IPS-20b (cell line): ENCODE measurements around the gene TNS1.

ENCODE experiments used
- H3K27ac ChIP-seq: one replicate; pipeline ENCODE4 v1.5.1; 2013; ENCODE audit warnings: low read length
- H3K27me3 ChIP-seq: 2 replicates; pipeline ENCODE4 v1.6.1; 2013; ENCODE audit warnings: mild to moderate bottlenecking, low read length, inconsistent platforms; ENCODE audit not compliant: insufficient read depth
- H3K36me3 ChIP-seq: 2 replicates; pipeline ENCODE4 v1.6.1; 2013; ENCODE audit warnings: low read depth, mild to moderate bottlenecking, inconsistent platforms, low read length, moderate library complexity; ENCODE audit not compliant: insufficient read depth
- H3K4me1 ChIP-seq: 2 replicates; pipeline ENCODE4 v1.6.1; 2013; ENCODE audit warnings: mild to moderate bottlenecking, control low read depth, inconsistent platforms, low read length, moderate library complexity; ENCODE audit not compliant: insufficient read depth
- H3K4me3 ChIP-seq: 2 replicates; pipeline ENCODE4 v1.5.1; 2013; ENCODE audit warnings: mild to moderate bottlenecking, low read length, inconsistent platforms
- H3K9ac ChIP-seq: 2 replicates; pipeline ENCODE4 v1.6.1; 2013; ENCODE audit warnings: low read depth, mild to moderate bottlenecking, inconsistent platforms, low read length, moderate library complexity
- H3K9me3 ChIP-seq: 2 replicates; pipeline ENCODE4 v1.6.1; 2013; ENCODE audit warnings: mild to moderate bottlenecking, low read depth, low read length, inconsistent platforms; ENCODE audit not compliant: insufficient read depth

TNS1 gene

DNA sequence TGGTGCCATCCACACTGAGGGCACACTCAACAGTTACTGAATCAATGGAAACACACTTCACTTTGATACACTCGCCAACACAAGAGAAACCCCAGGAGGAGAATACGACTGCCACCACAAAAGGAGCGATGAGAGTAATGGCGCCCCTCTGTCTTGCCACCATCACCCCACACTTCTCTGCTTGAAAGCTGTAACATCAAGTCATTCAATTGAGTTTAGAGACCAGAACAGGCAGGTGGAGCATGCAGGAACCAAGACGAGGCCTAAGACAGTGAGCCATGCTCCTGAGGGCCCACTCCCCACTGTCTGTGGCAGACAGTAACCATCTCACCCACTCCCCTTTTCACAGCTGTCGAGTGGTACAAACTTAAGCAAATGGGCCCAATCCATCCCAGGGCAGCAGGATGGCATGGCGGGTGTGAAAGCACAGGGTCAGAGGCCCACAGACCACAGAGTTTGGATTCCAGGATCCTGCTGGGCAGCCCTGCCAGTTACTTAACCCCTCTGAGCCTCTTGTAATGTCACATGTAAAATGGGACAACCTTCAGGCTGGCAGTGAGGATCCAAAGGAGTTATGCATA is 101.9 kb downstream of the TNS1 start:
- Histone ChIP-seq H3K9me3 (no peaks in the 10 kb centered on the region), H3K9ac (no peak overlapping the region), H3K36me3 (no peaks in the 10 kb centered on the region), H3K27me3 (no peaks in the 10 kb centered on the region), H3K27ac (no peak overlapping the region), H3K4me3 (no peak overlapping the region), H3K4me1 (peaks cover 5% of the 10 kb centered on the region; the same call in 1 of the 2 replicates)

DNA sequence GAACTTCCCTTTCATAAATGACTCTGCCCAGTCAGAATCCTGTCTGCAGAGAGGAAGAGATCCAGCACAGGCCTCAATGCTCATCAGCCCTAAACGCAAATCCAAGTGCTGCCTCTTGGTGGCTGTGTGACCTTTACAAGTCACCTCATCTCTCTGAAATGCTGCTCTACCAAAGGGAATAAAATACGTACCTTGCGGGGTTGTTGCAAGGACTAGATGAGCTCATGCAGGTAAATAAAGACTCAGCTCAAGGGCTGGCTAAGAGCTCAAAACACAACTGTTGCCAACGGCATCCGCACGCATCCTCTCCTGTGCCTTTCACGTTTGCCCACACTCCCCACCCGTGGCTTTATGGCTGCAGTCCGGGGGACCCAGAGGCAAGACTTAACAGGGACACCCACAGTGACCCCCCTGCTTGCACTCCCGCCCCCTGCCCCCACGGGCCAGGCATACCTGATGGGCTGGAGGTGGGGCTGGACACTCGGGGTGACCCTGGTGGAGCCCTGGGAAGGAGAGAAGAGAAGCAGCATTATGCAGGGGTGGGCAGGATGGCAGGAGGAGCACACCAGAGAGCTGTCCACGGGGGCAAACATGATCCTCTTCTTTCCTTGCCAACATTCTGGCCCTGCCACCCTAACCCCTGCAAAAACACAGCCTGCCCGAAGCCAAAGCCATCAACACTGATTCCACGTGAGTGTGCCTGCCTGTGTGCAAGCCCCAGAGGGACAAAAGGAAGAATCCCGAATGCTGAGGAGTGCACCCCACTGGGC is 102.6 kb downstream of the TNS1 start:
- Histone ChIP-seq H3K4me1 (peaks cover 5% of the 10 kb centered on the region; the same call in 1 of the 2 replicates), H3K9me3 (no peaks in the 10 kb centered on the region), H3K4me3 (no peak overlapping the region), H3K9ac (no peak overlapping the region), H3K27me3 (no peaks in the 10 kb centered on the region), H3K27ac (no peak overlapping the region), H3K36me3 (no peaks in the 10 kb centered on the region)

DNA sequence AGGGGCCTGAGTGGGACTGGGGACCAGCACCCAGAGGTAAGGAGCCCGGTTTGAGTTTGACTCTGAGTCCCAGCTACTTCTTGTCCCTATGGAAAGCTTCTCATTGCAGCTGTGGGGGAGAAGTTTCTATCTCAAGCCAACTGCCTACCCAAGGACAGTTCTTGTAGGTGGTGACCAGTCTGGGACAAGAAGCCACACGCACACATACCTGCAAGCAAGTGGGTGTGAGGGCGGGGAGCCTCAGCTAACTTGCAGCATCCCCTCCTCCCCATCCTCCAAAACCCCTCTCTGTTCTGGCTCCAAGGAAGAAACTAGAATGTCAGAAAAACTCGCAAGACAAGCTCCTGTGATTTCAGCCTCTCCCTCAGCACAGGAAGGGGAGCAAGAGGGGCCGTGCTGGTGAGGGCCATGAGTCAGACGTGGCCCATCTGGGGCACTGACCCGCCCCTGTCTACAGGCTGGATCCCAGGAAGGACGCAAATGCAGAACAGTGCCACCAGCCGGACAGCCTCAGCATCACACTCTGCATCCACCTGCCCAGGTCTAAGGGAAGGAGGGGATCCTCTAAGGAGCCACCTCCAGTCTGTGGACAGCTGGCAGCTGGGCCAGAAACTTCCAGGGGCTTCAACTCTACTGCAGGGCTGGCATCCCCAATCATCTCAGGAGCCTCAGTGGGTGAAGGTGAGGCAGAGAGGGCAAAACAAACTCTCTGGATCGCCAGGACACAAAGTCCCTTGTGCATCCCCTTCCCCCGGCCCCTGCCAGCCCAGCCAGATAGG is 103.4 kb downstream of the TNS1 start:
- no peak overlapping the region for H3K4me3 ChIP-seq
- H3K4me1 ChIP-seq = peaks cover 5% of the 10 kb centered on the region; the same call in 1 of the 2 replicates
- H3K9me3 ChIP-seq = no peaks in the 10 kb centered on the region
- no peaks in the 10 kb centered on the region for H3K36me3 ChIP-seq
- no peaks in the 10 kb centered on the region for H3K27me3 ChIP-seq
- no peak overlapping the region for H3K9ac ChIP-seq
- no peak overlapping the region for H3K27ac ChIP-seq

DNA sequence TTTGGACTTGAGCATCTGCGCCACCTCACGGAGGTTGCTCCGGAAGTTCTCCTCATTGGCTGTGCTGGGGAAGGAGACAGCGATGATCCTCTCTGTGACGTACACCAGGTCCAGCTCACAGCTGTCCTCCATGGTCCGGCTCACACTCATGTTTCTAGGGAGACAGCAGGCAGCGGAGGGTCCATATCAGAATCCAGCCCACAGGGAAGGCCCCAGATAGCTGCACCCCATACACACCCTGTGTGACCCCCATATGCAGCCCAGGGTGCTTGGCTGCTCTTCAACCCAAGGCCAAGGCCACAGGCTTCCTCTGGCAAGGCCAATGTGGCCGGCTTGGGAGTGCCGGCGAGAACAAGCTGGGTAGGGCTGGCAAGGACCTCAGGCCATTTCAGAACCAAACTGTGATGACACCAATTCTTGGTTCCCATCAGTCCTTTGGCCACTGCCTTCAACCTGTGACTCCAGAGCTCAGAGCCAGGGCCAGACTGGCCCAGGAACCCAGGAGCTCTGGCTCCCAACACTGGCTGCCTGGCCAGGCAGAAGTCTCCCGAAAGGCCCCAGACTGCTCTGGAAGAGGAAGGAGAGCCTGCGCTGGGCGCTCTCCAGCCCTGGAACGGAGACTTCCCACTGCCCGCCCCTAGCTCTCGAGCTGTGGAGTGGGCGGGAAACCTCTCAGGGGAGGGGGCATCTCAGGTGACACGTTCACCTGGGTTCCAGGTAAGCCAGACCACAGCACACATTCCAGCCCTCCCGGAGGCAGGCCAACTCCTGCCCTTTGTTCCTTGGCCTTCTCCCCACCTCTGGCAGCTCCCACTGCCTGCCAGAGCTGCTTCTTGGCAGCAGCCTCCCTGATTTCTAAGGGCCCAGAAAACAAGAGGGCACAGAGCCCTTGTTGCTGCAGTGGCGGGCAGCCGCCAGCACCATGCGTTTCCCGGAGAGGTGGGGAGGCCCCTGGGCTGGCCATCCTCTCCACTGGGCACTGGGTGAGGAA is 104.7 kb downstream of the TNS1 start:
- no peaks in the 10 kb centered on the region for H3K9me3 ChIP-seq
- no peak overlapping the region for H3K9ac ChIP-seq
- H3K4me3 ChIP-seq = no peak overlapping the region
- H3K36me3 ChIP-seq = no peaks in the 10 kb centered on the region
- H3K4me1 ChIP-seq = peaks cover 5% of the 10 kb centered on the region; the same call in 1 of the 2 replicates
- H3K27me3 ChIP-seq = no peaks in the 10 kb centered on the region
- H3K27ac ChIP-seq = no peak overlapping the region

GRCh38 chr2:217897091-217897715 is 105.6 kb downstream of the TNS1 start:
- H3K4me3 ChIP-seq = no peak overlapping the region
- no peaks in the 10 kb centered on the region for H3K27me3 ChIP-seq
- peaks cover 5% of the 10 kb centered on the region; the same call in 1 of the 2 replicates for H3K4me1 ChIP-seq
- H3K36me3 ChIP-seq = no peaks in the 10 kb centered on the region
- H3K9ac ChIP-seq = no peak overlapping the region
- H3K27ac ChIP-seq = no peak overlapping the region
- no peaks in the 10 kb centered on the region for H3K9me3 ChIP-seq

GRCh38 chr2:217895070-217895635 is 107.6 kb downstream of the TNS1 start:
- Histone ChIP-seq H3K9me3 (no peaks in the 10 kb centered on the region), H3K27me3 (no peaks in the 10 kb centered on the region), H3K9ac (no peak overlapping the region), H3K27ac (no peak overlapping the region), H3K4me3 (no peak overlapping the region), H3K36me3 (no peaks in the 10 kb centered on the region), H3K4me1 (peaks cover 5% of the 10 kb centered on the region; the same call in 1 of the 2 replicates)

DNA sequence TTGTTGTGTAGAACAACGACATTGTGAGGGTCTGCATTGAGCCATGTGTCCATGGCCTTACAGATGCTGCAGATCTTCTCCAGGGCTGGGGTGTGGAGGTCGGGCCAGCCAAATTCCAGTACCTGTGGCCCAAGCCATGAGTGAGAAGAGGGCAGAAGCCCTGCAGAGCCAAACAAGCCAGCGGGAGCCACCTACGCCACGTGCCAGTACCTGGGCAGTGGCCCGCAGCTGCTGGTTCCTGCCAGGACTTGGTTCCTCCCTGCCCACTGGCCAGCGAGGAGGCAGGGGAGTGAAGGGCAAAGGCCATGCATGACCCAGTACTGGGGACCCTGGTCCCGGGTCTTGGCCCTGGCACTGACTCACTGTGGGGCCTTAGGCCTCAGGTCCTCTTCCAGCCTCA is 109.4 kb downstream of the TNS1 start:
- H3K36me3 ChIP-seq = no peaks in the 10 kb centered on the region

GRCh38 chr2:217892560-217892959 is 110.2 kb downstream of the TNS1 start:
- no peak overlapping the region for H3K4me3 ChIP-seq
- H3K27ac ChIP-seq = no peak overlapping the region
- no peaks in the 10 kb centered on the region for H3K9me3 ChIP-seq
- no peak overlapping the region for H3K9ac ChIP-seq
- H3K36me3 ChIP-seq = no peaks in the 10 kb centered on the region
- no peaks in the 10 kb centered on the region for H3K4me1 ChIP-seq
- no peaks in the 10 kb centered on the region for H3K27me3 ChIP-seq

More for the DNA sequence above, 109.4 kb downstream of the TNS1 start:
- H3K9me3 ChIP-seq = no peaks in the 10 kb centered on the region
- no peak overlapping the region for H3K27ac ChIP-seq
- H3K4me3 ChIP-seq = no peak overlapping the region
- no peak overlapping the region for H3K9ac ChIP-seq
- H3K27me3 ChIP-seq = no peaks in the 10 kb centered on the region
- no peaks in the 10 kb centered on the region for H3K4me1 ChIP-seq

DNA sequence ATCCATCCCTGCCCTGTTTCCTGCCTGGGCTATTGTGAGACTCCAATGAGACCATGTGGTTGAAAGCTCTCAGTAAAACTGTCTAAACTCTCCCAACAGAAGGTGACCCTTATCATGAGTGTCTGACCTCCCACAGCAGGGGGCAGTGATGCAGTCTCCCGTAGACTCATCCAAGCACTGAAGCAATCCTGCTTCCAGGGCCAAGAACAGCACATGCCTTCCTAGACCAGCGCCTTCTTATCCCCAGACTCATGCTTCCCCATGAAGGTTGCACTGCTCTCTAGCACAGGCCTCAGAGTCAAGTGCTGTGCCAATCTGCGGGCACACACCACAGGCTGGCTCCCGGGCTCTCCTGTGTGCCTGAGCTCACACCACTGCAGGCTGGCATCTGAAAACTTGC is 112.3 kb downstream of the TNS1 start:
- Histone ChIP-seq H3K36me3 (no peaks in the 10 kb centered on the region), H3K9ac (no peak overlapping the region)

GRCh38 chr2:217889656-217890055 is 113.1 kb downstream of the TNS1 start:
- H3K27ac ChIP-seq = no peak overlapping the region
- H3K4me1 ChIP-seq = no peaks in the 10 kb centered on the region
- H3K36me3 ChIP-seq = no peaks in the 10 kb centered on the region

More for the DNA sequence above, 112.3 kb downstream of the TNS1 start:
- Histone ChIP-seq H3K27me3 (no peaks in the 10 kb centered on the region), H3K9me3 (no peaks in the 10 kb centered on the region), H3K4me3 (no peak overlapping the region), H3K27ac (no peak overlapping the region), H3K4me1 (no peaks in the 10 kb centered on the region)

More at GRCh38 chr2:217889656-217890055, 113.1 kb downstream of the TNS1 start:
- no peak overlapping the region for H3K4me3 ChIP-seq
- H3K9me3 ChIP-seq = no peaks in the 10 kb centered on the region
- H3K9ac ChIP-seq = no peak overlapping the region
- H3K27me3 ChIP-seq = no peaks in the 10 kb centered on the region
